Left cardiac atrium (tissue), 4 donors: ENCODE measurements around the gene GPS1. TPM values are rescaled to one million over a fixed set of nuclear protein-coding genes. Genes with fewer than 3 reads are reported as not detected.

Experiments used
- ATAC-seq, 2 donors: fragments of 200-7000 bp; cut with Tn5 transposase; one replicate each; pipeline ENCODE4 v1.9.1; 2020; ENCODE audit warnings: mild to moderate bottlenecking in 2 of 2, moderate library complexity in 2 of 2
- DNase-seq: peaks from one replicate; pipeline ENCODE4 v3.0.0-alpha.2; 2020
- intact Hi-C, 2 donors: fragments of 100-400 bp; cut with DNase I; formaldehyde crosslinking; loops; one replicate each; pipeline versions ENCODE4 v1.14.1 to v1.15.1; 2022 to 2023
- total RNA-seq, 2 donors: library from RNA; stranded (reverse); fragmentation: NEBNext Ultra II Directional; extraction: Animal tissue kit (Norgen Biotek cat#: 25700); gene quantifications; one replicate each; pipeline ENCODE4 v1.2.1, GENCODE V29; 2021
- donor health status: DM: no; HTN: yes; CAD: no.
- donor health status: DM: no; HTN: yes; CAD: no; lungs with severe emphysema.
- donor health status: DM: yes; HTN: yes; CAD: no.
- donor health status: Dilated cardiomyopathy.

The GPS1 gene
- total RNA-seq, 2 donors from 2014 or later, result 72.2 to 79.3 TPM

GRCh38 chr17:82050761-82051641 lies 697 bp upstream of the GPS1 start:
- peak; percentile 37 for DNase-seq

DNA sequence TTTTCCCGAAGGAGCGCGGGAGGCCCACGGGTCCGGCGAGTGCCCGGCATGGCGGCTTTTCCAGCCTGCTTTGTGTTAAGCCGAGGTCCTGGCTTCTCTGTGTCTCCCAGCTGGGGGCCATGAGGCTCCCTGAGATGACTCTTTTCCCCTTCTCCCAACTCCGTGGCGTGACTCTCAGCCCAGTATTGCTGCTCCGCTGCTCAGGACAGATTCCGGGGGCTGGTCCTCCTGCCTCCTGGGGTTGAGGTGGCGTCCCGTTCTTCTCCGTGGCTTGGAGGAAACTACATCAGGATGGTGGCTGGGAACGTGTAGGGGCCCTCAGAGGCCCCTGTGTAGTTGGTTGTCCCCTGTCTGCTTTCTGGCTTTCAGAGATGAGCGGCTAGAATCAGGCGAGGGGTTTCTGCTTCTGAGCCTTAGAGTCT lies 951 bp downstream of the GPS1 start:
- peak; percentile 16 for DNase-seq
- intact Hi-C loops, result no loop called here
- ATAC-seq, result no peak

More at GRCh38 chr17:82050761-82051641, 697 bp upstream of the GPS1 start:
- intact Hi-C loops, result no loop called here
- ATAC-seq, result peak; percentile 20 to 24

DNA sequence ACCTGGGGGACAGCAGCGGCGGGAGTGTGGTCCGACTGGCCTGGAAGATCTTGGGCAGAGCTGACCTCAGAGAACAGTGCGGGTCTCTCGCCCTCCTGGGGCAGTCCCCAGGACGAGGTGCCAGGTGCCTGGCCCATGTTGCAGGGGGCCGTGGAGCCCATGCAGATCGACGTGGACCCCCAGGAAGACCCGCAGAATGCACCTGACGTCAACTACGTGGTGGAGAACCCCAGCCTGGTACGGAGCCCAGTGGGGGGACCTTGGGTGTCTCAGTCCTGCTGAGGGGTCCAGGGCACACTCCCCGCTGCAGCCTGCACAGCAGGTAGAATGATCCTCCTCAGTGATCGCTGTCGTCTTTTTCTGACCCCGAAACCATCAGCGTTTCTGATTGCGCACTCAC lies 1.4 kb downstream of the GPS1 start:
- intact Hi-C loops, result no loop called here
- DNase-seq, result peak; percentile 13
- no peak for ATAC-seq

DNA sequence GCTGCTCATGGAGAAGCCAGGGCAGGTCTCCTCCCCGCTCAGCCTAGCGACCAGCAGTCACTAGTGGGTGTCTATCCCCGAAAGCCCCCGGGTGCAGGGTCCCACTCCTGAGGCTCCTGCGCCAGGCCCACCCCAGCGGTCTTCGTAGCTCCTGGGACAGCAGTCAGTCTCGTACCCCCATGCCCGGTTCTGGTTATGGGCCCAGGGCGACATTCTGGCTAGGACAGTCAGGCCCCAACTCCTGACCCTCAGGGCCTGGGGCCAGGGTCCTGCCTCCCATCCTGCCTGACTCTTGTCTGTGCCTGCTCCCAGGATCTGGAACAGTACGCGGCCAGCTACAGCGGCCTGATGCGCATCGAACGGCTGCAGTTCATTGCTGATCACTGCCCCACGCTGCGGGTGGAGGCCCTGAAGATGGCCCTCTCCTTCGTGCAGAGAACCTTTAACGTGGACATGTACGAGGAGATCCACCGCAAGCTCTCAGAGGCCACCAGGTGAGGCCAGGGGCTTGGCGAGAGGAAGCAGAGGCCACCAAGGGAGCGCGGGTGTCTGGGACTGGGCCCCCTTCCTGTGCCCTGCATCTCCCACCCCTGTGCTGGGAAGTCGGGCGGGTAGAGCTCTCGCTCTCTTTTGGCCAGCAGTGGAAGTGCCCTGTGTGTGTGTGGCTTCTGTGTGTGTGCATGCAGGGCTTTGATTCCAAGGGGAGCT lies 2.0 kb downstream of the GPS1 start:
- DNase-seq (no peak), ATAC-seq (no peak)
- intact Hi-C loops, result no loop called here

DNA sequence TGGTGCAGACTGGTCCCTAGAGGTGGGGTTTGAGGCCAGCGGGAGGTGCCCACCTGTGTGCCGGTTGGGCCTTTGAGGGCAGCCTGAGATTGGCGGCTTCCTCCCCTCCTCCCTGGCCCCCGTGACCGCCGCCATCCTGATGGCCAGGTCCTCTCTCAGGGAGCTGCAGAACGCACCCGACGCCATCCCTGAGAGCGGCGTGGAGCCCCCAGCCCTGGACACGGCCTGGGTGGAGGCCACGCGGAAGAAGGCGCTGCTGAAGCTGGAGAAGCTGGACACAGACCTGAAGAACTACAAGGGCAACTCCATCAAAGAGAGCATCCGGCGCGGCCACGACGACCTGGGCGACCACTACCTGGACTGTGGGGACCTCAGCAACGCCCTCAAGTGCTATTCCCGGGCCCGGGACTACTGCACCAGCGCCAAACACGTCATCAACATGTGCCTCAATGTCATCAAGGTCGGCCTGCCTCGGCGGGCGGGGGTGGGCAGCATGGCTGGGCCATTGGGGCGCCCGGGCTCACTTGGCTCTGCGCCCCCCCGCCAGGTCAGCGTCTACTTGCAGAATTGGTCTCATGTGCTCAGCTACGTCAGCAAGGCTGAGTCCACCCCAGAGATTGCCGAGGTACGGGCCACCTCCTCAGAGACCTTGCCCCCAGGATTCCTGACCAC lies 2.8 kb downstream of the GPS1 start:
- peak; percentile 19 for DNase-seq
- intact Hi-C loops, result no loop called here
- no peak for ATAC-seq

- ATAC-seq, result no peak
- DNase-seq, result peak; percentile 18
- intact Hi-C loops, result no loop called here
Observed at GRCh38 chr17:82055023-82055964, 3.6 kb downstream of the GPS1 start.

DNA sequence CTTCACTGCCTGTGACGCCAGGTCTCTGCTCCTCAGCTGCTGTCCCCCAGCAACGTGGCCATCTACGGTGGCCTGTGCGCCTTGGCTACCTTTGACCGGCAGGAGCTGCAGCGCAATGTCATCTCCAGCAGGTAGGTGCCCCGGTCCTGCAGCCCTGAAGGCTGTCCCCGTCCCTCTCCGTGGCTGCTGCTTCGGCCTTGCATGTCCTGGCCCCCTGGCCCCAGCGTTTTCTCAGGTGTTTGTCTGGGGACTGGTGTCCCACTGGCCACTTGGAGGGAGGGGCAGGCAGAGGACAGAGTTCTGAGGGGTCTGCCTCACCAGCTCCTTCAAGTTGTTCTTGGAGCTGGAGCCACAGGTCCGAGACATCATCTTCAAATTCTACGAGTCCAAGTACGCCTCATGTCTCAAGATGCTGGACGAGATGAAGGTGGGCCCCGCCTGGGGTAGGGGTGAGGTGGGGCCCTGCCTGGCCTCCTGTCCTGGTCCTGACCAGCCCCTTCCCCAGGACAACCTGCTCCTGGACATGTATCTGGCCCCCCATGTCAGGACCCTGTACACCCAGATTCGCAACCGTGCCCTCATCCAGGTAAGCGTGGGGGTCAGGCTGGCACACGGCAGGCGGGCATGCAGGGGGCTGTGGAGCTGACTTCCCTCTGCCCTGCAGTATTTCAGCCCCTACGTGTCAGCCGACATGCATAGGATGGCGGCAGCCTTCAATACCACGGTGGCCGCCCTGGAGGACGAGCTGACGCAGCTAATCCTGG lies 4.4 kb downstream of the GPS1 start:
- intact Hi-C loops, result no loop called here
- peak; percentile 17 for DNase-seq
- no peak for ATAC-seq

GRCh38 chr17:82056729-82057621 lies 5.3 kb downstream of the GPS1 start:
- ATAC-seq, result no peak
- intact Hi-C loops, result no loop called here
- DNase-seq, result peak; percentile 24

DNA sequence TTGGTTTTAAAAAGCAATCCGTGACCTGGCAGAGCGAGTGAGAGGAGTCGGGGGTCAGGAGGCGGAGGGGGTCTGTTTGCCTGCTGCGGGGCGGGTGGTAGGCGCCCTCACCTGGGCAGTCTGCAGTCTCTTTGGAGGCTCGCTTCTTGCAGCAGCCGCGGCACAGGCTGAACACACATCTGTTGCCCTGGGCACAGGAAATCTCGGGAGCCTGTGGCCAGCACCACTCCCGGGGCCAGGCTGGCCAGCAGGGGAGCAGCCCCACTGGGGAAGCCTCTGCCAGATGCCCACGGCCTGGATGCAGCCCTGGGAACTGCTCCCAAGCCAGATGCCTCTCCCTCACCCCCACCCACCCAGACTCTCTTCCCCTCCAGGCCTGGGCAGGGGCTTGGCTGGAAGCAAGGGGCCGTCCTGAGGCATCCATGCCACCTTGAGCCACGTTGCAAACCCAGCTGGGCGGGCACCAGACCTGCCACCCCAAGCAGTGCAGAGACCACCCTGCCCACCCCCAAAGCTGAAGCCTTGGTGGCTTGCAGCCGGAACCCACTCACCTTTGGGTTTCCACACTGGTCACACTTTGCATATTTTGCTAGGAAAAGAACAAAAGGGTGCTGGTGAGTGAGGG lies 6.6 kb downstream of the GPS1 start:
- ATAC-seq (no peak), DNase-seq (peak; percentile 16)
- intact Hi-C loops, result no loop called here

GRCh38 chr17:82058855-82059249 lies 7.2 kb downstream of the GPS1 start:
- ATAC-seq (no peak), DNase-seq (peak; percentile 12)

DNA sequence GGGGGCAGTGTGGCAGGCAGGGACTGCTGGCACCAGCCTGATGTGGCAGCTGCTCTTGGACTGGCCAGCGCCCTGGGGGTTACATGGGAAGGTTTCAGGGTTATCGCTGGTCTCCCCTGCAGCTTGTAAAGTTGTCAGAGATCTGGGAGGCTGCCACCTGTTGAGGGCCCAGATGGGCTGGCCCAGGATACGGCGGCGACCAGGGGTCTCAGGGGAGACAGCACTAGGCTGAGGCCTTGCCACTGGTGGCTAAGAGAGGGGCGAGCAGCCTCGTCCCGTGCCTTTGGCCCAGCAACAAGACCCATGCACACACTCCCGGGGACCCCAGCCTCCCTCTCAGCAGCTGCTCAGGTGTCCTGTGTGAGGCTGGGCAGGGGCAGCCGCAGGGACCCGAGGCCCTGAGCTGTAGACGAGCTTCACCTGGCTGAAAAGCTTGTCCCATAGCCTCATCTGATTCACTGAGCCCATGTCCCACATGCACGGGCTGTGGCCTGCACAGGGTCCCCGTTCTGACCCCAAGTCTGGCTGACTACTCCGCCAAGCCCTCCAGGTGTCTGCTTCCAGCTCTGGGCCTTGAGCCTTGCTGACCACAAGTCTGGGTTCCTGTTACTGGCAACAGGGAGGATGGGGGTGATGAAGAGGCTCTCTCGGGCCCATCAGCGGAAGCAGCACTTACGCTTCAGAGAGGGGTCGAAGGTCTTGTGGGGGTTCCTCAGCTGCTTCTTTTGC lies 7.7 kb downstream of the GPS1 start:
- ATAC-seq, result no peak
- intact Hi-C loops, result no loop called here
- DNase-seq, result peak; percentile 16

More at GRCh38 chr17:82058855-82059249, 7.2 kb downstream of the GPS1 start:
- intact Hi-C loops, result no loop called here

DNA sequence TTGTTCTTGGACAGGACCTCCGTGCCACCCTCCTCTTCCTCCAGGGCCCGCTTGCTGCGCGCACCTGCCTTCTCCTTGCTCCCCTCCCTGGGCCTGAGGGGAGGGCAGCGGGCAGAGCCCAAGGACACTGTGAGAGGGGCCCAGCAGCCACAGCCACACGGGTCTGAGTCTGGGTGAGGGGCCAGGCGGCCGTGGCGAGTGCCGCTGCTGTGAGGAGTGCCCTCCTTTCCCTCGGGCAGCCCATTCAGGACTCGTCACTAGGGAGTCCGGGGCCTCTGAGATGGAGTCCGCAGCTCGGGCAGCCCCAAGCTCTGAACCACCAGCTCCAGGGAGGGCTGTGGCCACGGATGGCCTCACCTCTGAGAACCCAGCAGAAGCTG lies 8.3 kb downstream of the GPS1 start:
- no peak for ATAC-seq
- intact Hi-C loops, result no loop called here
- DNase-seq, result peak; percentile 19

DNA sequence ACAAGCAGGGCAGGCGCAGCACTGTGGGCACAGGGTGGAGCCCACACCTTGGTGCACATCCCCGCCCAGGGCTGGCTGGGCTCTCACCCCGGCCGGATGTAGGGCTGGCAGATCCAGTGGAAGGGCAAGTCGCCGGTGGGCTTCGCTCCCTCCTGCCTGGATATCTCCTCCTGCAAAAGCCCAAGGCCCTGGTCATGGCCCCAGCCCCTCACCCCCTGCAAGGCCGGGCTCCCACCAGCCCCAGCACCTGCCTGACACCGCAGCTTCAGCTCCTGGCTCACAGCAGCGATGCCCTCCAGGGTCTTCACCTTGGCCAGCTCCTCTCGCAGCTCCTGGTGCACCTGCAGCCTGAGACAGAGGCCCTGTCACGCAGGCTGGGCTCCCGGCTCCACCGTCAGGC lies 8.9 kb downstream of the GPS1 start:
- no peak for ATAC-seq
- intact Hi-C loops, result no loop called here
- peak; percentile 21 for DNase-seq

DNA sequence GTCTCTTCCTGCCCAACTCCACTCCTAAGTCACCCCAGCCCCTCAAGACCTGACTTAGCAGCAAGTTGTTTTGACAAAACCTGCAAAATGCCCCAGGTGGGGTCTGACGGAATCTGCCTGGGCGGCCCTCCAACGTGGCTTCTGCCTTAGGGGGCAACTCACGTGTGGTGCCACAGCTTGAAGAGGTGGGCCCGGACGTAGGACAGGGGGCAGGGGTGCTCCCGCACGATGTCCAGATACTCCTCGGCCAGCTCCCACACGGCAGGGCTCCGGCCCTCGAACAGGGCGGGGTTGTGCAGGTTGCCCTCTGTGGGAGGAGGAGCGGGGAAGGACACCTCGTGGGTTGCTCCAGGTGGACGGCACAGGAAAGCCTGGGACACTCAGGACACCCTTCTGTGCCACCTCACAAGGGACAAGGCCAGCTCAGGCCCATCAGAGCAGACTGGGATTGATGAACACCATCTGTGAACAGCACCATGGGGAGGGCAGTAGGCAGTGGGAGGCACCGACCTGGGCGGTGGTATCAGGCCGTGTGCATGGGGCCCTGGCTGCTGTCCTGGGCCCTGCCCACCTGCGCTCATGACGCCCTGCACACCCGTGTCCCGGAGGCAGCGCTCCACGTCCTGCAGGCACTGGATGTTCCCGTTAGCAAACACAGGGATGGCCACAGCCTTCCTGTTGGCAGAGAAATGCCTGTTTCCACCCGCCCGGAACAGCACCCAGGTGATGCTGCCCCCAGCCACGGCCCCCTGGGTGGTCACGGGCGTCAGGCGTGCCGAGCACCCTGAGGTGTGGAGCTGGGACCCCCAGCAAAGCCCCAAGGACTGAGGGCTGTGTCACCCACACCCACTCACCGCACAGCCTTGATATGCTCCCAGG lies 9.6 kb downstream of the GPS1 start:
- intact Hi-C loops, result no loop called here
- no peak for ATAC-seq
- DNase-seq, result peak; percentile 15
